HG02885 (cell line): ENCODE data around the gene APBB1.

Experiments used
- ATAC-seq: cut with Tn5 transposase; IDR thresholded peaks from one replicate; pipeline ENCODE4 v1.9.1; 2021; ENCODE audit warnings: mild to moderate bottlenecking; ENCODE audit not compliant: unreplicated experiment, poor library complexity

Gene APBB1

DNA sequence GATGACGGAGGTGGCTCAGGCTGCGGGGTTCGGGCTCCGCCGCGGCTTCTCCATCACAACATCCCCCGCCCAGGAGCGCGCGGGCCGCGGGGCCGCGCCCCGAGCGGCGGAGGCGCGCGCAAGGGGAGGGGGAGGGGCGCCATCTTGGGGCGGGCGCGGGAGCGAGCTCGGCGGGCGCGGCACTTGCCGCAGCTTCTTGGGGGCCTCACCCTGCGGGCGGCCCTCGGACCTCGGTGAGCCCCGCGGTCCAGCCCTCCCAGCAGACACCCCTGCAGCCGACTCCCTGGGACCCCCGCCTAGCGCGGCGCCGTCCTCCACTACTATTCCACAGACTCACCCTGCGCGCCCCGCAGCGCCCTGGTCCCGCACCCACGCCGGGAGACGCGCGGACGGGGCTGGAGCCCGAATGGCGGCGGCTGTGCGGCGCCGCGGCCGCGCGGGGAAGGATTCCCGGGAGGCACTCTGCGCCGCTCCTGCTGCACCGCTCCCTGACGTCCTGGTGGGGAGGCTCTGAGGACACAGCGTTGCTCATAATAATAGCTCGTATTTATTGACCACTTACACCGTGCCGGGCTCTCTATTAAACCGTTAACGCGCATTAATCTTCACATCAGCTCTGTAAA lies at the start of gene APBB1:
APBB1 (minus strand) TSS at position 86 of the 623 bp plus-strand sequence. CDS start 7,747 bp downstream, outside the sequence.
- ATAC-seq = peak; percentile 68

DNA sequence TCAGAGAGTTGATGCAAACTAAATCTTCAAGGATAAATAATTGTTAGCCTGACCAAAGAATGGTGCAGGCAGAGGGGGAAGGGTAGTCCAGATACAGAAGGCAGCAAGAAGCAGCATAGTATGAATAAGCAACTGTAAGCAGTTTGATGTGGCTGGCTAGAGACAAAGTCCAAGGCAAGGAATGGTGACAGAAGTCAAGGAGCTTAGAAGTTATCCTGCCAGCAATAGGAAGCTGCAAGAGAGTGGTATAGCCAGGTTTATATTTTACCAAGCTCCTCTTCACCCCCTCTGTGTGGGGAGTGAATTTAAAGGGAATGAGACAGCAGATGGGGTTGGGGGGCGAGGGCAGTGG lies 40.2 kb upstream of the APBB1 start:
- ATAC-seq = no peak

DNA sequence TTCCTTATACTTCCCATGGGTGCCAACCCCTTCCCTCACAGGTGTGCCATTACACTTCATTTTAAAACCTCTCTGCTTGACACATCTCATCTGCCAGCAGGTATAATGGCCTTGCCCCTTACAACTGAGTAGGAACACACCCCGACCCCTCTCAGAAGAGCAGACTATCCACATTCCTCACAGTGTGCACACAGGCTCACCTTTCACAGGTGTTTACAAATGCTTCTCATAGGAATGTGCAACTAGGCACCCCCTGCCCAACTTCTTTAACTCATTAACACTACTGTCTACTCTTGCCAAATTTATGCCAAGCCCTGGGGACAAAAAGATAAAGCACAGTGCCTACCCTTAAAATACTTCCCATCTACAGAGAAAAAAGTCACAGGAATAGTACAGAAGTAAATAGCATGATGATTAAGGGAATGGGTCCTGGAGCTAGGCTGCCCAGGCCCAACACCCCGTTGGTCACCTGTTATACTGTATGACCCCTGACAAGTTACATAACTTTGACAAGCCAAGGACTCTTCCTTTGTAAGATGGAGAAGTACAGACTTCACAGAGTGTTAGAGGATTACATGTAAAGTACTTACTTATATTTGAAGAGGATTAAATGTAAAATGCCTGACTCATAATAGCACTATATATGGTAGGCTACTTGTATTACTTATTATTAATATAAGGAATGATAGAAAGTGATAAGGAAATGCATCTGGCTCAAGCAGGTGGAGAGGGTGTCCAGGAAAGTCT lies 39.6 kb upstream of the APBB1 start:
- ATAC-seq = no peak

DNA sequence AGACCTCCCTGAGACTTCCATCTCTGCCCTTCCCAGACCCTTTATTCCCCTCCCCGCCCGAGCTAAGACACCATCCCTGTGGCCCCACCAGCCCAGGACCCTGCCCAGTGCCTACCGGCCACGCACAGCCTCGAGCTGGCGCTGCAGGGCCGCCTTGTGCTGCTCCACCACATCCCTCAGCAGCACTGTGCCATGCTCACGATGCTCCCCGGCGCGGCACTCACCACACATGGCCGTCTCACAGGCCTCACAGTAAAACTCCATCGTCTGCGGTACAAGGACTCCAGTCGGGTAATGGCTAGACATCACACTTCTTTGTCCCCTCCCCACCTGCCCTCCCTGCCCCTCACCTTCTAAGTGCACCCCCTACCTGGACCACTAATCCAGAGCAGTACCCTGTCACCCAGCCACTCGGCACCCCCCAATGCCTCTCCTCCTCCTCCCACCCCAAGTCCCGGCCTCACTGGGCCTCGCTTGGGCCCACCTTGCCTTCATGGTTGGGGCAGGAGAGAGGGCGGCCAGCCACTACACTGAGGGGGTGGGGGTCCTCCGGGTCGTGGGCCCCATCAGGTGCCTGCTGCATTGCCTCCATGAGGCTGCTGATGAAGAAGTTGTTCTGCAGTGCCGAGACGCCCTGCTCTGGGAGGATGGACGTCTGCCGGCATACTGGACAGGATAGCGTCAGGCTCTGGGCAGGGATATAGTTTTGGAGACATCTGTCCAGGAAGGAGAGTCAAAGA lies 38.9 kb upstream of the APBB1 start:
- no peak for ATAC-seq

DNA sequence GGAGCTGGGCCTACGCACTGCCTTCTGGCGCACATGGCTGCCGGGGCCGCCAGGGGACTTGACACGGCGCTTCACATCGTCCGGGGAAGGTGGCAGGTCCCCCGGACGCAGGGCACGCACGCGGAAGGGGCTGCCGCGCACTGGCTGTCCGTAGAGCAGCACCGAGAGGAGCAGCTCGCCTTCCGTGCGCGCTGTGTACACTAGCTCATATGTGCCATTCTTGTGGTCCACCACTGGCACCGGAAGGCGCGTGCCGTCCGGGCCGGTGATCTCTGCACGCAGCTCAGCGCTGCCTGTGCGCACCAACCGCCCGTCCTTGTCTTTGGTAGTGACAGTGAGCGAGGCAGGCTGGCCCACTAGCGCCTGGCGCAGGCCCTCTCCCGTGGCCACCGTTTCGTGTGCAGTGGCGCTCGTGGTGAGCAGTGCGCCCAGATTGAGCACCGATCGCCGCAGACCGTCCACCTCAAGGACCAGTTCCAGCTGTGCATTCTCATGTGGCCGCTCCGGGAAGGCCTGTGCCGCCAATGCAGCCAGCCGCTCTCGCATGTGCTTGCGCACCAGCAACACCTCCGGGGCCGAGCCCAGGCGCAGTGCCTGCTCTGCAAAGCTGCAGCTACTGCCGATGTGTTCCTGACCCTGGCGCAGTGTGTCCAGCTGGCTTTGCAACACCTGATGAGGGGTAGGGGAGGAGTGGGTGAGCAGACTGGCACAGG lies 37.6 kb upstream of the APBB1 start:
- ATAC-seq = no peak

DNA sequence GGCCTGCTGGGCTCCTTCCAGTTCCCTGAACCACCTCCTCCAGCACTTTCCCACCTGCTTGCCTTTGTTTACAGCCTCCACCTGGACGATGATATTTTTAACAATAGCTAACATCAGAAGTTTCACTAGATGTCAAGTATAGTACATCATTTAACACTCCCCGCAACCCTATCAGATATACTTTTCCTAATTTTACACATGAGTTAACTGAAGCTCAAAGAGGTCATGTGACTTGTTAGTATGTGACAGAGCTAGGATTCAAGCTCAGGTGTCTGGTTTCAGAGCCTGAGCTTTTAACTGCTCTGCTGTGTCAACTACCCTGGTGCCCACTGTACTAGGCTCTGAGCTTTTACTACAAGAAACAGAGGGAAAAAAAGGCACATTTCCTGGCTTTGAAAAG lies 36.2 kb upstream of the APBB1 start:
- ATAC-seq = no peak

DNA sequence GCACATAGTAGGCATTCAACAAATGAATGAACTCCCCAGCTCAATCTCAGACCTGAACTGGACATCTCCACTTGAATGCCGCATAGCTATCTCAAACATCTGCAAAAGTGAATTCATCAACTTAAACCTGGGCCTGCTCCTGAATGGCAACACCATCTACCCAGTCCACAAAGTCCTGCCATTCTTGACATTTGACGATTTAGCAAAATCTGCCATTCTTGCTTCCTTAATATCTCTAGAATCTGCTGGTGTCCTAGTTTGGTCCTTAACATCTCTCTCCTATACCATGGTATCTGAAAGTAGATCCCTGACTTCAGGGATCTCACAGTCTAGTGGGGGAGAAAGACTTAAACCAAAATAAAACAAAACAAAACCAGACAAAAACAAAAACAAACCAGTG lies 34.3 kb upstream of the APBB1 start:
- ATAC-seq = no peak

DNA sequence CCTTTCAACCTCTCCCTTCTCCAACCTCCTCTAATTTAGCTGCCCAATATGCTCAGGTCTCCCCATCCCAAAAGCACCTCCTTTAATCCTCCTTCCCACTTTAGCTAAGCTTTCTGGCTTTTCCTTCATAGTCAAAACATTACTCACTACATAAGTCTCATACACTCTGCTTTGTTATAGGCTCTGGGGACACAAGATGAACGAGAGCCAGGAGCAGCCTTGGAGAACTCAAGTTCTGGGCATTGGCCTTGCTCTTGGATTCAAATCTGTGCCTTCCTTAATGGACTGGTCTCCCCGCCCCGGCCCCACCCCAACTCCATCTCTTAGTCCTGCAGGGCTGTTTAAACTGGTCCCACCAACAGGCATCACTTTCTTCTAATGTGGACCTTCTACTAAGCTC lies 33.3 kb upstream of the APBB1 start:
- ATAC-seq = no peak

DNA sequence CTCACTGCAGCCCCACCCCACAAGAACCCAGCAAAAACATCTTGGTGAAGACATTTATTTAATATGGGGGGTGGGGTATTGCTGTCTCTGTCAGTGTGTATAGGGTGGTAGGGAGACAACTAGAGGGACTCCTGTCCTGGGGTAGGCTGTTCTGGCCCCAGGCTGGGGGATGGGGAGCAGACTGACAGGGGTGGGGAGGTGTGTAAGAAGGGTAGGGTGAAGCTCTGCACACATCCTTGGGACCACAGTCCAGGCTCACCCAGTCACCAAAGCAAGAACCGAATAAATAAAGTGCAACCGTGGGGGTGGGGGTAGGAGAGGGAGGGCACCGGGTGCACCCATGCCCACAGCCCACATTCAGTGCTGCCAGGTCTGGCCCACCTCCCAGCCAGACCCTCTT lies 29.7 kb upstream of the APBB1 start:
- no peak for ATAC-seq

DNA sequence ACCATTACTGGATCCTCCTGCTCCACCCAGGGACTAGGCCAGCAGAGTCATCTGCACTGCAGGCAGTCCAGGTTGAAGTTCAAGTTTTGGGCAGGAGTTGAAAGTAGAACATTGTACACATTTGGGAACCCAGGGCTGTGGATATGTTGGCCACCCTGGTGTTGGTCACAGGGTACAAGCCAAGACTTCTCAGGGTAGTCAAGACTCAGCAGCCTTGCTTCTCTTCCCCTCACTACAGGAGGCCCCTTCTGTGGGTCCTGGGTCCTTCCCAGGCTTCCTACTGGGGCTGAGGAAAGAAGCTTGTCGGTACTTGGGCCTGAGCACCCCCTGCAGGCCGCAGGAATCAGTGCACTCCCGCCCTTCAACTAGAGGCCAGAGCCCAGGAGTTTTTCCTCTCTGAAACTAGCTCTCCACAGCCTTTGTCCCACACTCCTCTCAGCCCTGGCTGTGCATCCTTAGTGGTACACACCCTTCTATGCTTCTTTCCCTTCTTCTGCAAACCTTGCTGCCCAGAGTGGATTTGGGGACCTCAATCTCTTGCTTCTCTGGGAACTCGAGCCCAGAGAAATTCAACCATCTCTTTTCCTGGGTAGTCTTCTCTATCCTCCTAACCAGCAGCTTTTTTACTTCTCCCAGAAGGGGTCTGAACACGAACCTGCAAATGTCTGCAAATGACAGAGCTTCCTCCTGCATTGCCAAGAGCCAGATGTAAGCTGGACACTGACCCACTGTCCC lies 24.5 kb upstream of the APBB1 start:
- peak; percentile 91 for ATAC-seq

DNA sequence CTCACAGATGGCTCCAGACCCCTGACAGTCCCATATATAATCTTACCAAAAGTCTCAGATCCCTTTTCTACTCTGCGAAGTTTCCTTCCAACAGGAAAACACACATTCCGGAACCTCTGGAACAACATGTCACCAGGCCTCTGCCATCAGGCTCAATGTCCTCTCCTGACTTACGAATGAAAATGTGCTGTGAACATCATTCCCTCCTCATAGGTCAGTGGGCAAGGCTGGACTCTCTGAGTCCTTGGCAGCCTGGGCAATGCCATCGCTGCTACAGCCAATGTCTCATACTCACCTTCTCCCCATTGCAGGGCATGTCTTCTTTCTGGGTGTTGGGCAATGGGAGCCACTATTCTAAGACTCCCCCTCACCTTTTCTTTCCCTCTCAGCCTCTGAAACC lies 23.5 kb upstream of the APBB1 start:
- ATAC-seq = no peak

DNA sequence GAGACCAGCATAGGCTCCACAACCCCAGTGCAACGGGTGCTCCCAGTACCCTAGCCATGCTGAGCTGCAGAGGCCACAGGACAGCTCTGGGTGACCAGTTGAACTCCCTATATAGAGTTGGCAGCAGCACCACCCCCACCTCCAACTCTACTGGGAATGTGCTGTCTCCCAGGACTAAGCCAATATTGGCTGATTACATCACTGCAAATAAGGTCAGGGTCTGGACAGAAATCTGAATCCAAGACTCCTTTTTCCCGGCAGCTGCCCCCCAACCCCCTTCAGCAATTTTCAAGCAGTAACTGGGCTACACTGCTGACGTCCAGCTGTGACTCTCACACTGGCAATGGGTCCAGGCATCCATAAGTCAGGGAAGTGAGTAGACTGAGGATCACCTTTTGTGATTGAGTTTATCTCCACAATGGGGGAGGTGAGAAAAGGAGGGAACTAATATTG lies 22.0 kb upstream of the APBB1 start, which contains the start of gene HPX:
HPX (minus strand) TSS at position 82 of the 453 bp plus-strand sequence; CDS start at position 58, 24 bp downstream.
- ATAC-seq = no peak

DNA sequence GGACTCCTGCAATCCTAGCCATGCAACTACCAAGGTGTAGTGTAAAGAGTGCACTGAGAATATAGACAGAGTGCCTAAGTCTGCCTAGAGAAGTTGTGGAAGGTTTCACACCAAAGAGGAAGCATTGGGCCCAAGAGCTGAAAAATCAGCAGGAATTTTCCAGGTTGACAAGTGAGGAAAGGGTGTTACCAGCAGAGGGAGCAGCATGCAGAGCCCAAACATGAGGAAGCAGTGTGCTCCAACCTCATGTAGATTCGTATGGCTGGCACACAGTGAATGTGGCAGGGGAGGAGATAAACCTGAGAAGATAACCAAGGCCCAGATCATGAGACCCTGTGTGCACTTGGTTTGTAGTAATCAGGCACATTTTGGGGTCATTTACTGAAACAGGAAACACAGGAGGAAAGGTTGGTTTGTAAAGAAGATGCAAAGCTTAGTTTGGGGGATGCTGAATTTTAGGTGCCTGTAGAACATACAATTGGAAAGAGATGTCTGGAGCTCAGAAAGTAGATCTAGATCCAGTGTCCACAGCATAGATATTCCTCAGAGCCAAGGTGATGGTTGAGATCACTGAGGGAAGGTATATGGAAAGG lies 20.2 kb upstream of the APBB1 start:
- ATAC-seq = no peak

DNA sequence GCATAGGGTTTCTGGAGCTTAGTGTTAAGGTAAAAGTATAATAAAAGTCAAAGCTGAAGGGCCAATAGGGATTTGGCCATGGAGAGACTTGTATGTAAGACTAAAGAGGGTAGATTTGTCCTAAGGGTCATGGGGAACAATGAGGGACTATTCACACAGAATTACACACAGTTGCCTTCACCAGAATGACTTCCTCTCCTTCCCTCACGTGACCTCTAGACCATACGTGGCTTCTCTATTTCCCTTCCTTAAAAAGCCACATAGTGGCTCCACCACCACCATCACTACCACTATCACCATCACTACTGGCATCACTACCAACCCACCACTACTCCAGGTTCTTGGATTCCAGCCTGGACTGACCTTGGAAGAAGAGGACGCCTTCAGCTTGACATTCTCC lies 19.1 kb upstream of the APBB1 start:
- no peak for ATAC-seq

DNA sequence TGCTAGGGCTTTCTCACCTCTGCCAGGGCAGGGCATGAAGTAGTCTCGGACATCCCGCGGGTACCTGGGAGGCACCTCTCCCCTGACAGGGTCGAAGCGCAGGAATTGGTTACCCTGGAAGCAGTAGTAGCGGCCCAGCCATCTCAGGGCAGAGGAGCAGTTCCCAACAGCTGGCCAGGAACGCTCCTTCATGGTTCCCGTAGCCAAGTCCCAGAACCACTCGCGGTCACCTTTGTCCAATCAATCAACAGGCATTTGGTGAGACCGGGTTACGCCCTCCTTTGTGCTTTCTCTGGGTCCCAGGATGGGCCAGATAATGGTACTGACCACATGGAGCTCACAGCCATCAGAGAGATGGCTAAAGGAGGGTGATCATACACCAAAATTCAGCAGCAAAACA lies 18.5 kb upstream of the APBB1 start:
- no peak for ATAC-seq

DNA sequence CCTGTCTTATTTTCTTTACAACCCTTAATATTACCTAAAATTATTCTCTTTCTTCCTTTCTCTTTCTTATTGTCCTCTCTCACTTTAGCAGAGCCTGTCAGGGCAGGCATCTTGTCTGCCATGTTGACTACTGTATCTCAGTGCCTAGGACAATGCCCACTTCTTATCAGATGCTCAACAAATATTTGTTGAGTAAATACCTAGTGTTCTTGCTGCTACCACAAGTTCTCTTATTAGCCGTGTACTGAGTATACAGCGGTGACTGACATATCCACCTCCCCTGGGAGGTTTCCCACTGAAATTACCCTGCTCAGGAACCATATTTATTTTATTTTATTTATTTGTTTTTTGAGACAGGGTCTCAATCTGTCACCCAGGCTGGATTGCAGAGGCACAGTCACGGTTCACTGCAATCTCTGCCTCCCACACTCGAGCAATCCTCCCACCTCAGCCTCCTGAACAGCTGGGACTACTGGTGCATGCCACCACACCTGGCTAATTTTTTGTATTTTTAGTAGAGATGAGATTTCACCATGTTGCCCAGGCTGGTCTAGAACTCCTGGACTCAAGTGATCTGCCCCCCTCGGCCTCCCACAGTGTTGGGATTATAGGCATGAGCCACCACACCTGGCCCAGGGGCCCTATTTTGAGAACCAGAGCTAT lies 15.2 kb upstream of the APBB1 start:
- peak; percentile 38 for ATAC-seq

DNA sequence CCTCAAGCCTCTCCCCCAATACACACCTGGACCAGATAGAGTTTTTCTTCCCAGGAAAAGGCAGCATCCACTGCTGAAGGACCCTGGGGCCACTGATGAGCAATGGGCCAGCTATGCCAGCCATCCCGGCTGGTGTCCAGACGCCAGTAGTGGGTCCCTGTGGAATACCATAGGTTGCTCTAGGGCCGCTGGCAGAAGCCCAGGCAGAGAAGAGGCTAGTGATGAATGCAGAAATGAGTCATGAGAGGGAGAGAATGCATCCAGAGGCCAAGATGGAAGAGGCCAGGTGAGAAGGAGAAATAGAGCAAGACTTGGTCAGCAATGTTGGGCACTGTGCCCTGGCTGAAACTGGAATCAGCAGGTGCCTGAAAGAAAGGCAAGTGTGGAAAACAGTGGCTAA lies 13.0 kb upstream of the APBB1 start:
- no peak for ATAC-seq

DNA sequence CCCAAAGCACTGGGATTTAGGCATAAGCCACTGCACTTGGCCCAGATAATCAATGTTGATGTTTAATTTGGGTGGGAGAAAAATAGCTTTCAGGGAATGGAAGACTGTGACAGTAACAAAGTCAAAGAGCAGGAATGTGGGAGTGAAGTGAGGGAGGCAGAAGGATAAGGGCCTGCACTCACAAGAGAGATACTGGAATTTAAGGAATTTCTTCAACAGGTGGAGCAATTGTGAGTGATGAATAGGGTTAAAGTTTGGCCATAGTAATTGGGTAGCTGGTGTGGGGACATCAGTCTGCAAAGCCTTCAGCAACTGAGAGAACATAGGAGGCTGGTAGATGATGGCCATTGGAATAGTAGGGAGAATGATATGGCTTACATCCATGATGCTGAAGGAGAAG lies 8.6 kb upstream of the APBB1 start:
- no peak for ATAC-seq

DNA sequence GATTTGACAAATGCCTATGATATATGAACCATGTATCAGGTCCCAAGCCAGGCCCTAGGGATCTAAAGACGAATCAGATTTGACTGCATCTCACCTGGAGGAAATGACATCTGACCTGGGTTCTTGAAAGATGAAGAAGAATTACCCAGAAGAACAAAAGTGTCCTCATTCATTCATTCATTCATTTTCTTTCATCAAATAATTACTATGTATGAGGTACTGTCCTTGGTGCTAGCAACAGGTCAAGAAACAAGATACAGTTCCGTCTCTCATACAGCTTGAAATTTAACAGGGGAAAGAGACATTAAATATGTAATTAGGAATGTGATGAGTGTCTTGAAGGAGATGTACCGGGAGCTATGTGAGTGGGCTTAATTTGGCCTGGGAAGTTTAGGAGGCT lies 1.8 kb upstream of the APBB1 start:
- no peak for ATAC-seq
